ENCODE measurements around the gene TRPV2.
A peak's percentile ranks its signal among the peaks of the same experiment; 100 is the strongest.

The TRPV2 gene

GRCh38 chr17:16406742-16407674 is 8.4 kb upstream of the TRPV2 start:
- DNase-seq (ENCODE audit: low spot score): peak; percentile 40

DNA sequence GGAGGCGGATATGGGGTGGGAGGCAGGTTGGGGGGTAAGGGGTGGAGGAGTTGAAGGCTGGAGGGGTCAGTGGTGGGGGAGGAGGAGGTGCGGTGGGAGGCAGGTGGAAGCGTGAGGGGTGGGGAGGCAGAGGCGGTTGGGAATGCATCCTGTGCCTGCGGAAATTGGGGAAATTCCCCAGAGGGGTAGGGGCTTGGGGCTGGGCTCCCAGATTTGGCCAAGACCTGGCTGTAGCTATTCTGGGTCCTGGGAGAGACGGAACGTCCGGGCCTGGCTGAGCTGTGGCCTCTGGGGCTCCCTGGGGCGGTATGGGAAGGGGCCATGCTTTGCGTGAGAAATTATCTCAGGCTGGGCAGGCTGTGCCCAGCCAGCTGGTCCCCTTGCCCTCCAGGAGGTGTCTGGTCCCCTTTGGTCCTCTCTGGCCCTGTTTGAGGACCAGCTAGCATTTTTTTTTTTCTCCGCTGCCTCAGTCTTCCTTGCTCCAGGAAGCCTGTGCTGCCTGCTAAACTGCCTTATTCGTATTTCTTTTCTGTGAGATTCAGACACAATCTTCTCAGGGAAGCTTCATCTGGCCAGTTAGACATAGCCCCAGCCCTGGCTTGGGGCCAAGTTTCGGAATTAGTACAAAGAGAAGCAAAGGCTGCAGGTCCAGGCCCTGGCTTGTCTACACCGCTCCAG is 7.3 kb upstream of the TRPV2 start:
- no peak for DNase-seq (ENCODE audit: low spot score)

GRCh38 chr17:16417399-16417798 is 2.0 kb downstream of the TRPV2 start:
- no peak for DNase-seq (ENCODE audit: low spot score)

DNA sequence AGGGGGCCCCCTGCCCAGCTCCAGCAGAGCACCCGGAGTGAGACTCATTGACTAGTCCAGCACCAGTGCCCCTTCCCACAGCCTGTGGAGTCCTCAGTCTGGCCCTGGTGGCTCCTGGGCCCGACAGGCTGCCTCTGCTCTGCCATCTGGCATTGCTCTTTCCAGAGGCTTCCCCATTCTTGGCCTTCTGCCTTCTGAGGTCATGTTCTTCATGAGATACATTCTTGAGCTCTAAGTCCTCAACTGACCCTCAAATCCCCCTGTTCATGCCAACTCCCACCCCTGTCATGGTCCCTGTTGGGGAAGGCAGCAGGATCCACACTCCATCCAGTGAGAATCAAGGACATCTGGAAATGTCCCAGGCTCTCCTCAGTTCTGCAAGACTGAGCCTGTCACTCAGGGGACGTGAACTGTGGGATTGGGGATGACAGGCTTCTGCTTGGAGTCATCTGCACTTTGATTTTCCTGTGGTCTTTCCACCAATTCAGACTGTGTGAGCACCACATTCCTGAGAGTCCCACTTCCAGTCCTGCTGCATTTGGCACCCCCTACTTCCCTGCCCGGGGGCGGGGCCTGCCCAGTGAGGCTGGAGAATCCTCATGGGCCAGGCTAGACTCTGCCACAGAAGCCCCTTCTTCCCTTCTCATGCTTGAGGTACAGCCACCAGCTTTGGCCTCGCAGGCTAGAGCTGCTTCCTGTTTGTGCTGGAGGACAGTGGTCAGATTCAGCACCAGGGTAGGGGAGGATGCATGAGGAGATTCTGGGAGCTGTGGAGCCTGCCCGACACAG is 2.7 kb downstream of the TRPV2 start:
- DNase-seq (ENCODE audit: low spot score): no peak

- no peak for DNase-seq (ENCODE audit: low spot score)
These were observed 3.3 kb downstream of the TRPV2 start for GRCh38 chr17:16418685-16419068.

GRCh38 chr17:16419074-16419928 is 3.9 kb downstream of the TRPV2 start:
- DNase-seq (ENCODE audit: low spot score): peak; percentile 81

- DNase-seq (ENCODE audit: low spot score): peak; percentile 71
These were observed 4.5 kb downstream of the TRPV2 start for GRCh38 chr17:16419929-16420271.

- DNase-seq (ENCODE audit: low spot score): no peak
These were observed 7.0 kb downstream of the TRPV2 start for GRCh38 chr17:16422416-16422815.

DNA sequence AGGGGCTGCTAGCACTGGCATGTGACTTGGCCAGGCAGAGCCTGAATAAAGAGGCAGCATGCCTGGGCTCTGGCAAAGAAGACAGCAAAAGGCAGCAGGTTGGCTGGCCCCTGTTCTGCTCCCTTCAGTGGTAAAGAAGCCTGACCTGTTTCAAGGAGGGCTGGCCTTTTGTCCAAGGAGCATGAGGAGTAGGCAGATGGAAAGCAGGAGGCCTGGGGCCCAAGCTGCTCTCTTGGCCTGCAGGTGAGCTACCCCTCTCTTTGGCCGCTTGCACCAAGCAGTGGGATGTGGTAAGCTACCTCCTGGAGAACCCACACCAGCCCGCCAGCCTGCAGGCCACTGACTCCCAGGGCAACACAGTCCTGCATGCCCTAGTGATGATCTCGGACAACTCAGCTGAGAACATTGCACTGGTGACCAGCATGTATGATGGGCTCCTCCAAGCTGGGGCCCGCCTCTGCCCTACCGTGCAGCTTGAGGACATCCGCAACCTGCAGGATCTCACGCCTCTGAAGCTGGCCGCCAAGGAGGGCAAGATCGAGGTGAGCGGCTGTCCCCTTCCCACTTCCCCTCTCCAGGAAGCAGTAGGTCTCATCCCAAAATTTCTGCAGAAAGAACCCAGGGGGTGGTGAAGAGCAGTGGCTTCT is 8.0 kb downstream of the TRPV2 start:
- no peak for DNase-seq (ENCODE audit: low spot score)

GRCh38 chr17:16425202-16425601 is 9.8 kb downstream of the TRPV2 start:
- no peak for DNase-seq (ENCODE audit: low spot score)

GRCh38 chr17:16425698-16426659 is 10.6 kb downstream of the TRPV2 start:
- no peak for DNase-seq (ENCODE audit: low spot score)

DNA sequence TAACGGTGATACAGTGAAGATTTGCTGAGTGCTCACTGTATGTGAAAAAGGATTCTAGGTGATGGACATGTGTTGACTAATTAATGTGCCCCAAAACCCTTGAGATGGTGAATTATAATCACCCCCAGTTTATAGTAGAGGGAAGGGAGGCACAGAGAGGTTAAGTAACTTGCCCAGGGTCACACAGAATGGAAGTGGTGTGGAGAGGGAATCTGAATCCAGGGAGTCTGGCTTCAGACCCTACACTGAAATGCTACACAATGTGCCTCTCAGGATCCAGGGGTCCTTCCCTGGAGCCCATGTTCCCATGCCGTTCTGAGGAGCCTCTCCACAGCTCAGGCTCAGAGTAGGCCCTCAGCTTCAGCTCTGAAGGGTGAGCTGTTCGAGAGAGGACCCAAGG is 11.6 kb downstream of the TRPV2 start:
- no peak for DNase-seq (ENCODE audit: low spot score)

DNA sequence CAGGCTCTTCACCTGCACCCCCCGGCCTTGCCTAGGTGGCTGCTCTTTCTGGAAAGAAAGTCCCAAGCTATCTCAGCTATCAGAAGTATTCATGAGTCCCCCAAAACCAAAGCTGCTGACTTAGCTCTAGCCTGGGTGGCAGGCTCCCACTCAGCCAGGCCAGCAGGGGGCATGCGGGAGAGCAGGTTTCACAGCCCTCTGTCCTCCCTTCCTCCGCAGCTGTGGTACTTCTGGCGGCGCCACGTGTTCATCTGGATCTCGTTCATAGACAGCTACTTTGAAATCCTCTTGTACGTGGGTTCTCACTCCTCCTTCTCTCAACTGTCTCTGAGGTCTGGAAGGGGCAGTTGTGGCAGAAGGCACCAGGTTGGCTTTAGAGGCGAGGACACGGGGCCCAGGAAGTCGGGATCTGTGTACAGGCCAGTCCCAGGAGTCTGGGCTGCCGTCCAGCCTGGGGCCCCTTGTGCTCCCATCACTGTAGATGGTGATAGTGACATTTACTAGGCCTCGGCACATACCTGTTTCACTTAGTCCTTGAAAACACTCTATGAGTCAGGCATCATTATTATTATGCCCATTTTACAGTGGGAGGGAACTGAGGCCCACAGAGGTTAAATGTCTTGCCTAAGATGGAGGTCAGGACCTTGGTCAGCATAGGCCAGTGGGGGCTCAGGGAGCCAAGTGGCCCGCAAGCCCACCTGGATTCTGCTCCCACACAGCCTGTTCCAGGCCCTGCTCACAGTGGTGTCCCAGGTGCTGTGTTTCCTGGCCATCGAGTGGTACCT is 12.9 kb downstream of the TRPV2 start:
- peak; percentile 75 for DNase-seq (ENCODE audit: low spot score)

DNA sequence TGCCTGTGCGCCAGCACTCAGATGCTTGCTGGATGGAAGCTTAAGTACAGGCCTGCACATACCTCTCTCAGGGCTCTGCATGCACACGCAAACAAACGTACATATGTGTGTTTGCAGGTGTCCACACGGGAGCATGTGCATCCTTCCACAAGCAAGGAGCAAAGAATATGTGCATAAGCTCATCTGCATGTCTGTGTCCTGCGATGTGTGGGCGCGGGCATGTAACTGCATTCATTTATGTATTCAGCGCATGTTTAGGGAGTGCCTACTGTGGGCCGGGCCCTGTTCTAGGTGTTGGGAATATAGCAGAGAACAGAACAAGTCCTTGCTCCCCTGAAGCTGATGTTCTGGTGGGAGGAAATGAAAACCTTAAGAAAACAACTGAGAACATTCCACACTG is 13.7 kb downstream of the TRPV2 start:
- DNase-seq (ENCODE audit: low spot score): no peak

DNA sequence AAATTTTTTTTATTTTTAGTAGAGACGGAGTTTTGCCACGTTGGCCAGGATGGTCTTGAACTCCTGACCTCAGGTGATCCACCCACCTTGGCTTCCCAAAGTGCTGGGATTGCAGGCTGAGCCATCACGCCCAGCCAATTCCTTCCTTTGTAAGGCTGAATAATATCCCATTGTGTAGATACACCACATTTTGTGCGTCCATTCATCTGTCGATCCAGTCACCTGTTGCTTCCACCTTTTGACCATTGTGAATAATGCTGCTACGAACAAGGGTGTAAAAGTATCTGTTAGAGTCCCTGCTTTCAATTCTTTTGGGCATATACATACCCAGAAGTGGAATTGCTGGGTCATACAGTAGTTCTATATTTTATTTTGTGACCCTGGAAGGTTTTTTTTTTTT is 15.3 kb downstream of the TRPV2 start:
- DNase-seq (ENCODE audit: low spot score): no peak

GRCh38 chr17:16432017-16432416 is 16.6 kb downstream of the TRPV2 start:
- no peak for DNase-seq (ENCODE audit: low spot score)

DNA sequence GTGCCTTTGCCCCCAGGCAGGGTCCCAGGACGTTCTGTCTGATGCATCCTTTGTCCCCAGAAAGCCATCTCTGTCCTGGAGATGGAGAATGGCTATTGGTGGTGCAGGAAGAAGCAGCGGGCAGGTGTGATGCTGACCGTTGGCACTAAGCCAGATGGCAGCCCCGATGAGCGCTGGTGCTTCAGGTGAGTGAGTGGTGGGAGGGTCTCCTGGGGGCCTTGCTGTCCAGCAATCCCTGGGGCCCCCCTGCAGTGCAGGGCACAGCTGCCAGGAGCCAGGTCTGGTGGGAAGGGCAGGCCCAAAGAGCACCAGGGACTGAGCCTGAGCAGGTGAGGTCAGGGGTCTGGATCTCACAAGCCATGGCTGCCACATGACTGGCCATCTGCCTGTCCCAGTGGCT is 18.1 kb downstream of the TRPV2 start:
- DNase-seq (ENCODE audit: low spot score): no peak

- DNase-seq (ENCODE audit: low spot score): no peak
These were observed 19.3 kb downstream of the TRPV2 start for GRCh38 chr17:16434662-16435061.
